H9 (cell line): Measurements from ENCODE around the gene KIAA1671. TPM values are rescaled to one million over a fixed set of nuclear protein-coding genes. Genes with fewer than 3 reads are reported as not detected.

Experiments used
- DNase-seq: peaks from one replicate; pipeline ENCODE4 v3.0.0-alpha.2; 2017
- H2AFZ ChIP-seq: one replicate; pipeline ENCODE4 v1.6.1; 2013; ENCODE audit warnings: mild to moderate bottlenecking, low read length, control low read depth, moderate library complexity
- H2AK5ac ChIP-seq: 2 replicates; pipeline ENCODE4 v1.6.1; 2013; ENCODE audit warnings: low read length, control low read depth, mixed read lengths; ENCODE audit not compliant: insufficient read length
- H2BK120ac ChIP-seq: one replicate; pipeline ENCODE4 v1.6.1; 2013; ENCODE audit warnings: low read depth, mild to moderate bottlenecking, low read length, control low read depth, inconsistent platforms; ENCODE audit not compliant: poor library complexity, severe bottlenecking
- H2BK12ac ChIP-seq: 2 replicates; pipeline ENCODE4 v1.6.1; 2013; ENCODE audit warnings: low read length, control low read depth, mixed read lengths, low read depth; ENCODE audit not compliant: insufficient read length
- H2BK15ac ChIP-seq: 2 replicates; pipeline ENCODE4 v1.6.1; 2013; ENCODE audit warnings: low read depth, low read length, control low read depth
- H2BK20ac ChIP-seq: one replicate; pipeline ENCODE4 v1.6.1; 2013; ENCODE audit warnings: low read depth, mild to moderate bottlenecking, low read length, control low read depth, inconsistent platforms; ENCODE audit not compliant: poor library complexity, severe bottlenecking
- H2BK5ac ChIP-seq: 2 replicates; pipeline ENCODE4 v1.6.1; 2013; ENCODE audit warnings: low read length, control low read depth, mixed read lengths; ENCODE audit not compliant: insufficient read length
- H3K14ac ChIP-seq: 2 replicates; pipeline ENCODE4 v1.6.1; 2013; ENCODE audit warnings: low read length, control low read depth; ENCODE audit not compliant: insufficient read depth
- H3K18ac ChIP-seq: 2 replicates; pipeline ENCODE4 v1.6.1; 2013; ENCODE audit warnings: low read depth, mild to moderate bottlenecking, mixed read lengths, low read length, control low read depth; ENCODE audit not compliant: insufficient read length
- H3K23ac ChIP-seq: 2 replicates; pipeline ENCODE4 v1.6.1; 2013; ENCODE audit warnings: low read length, control low read depth, mixed read lengths, low read depth; ENCODE audit not compliant: insufficient read length
- H3K23me2 ChIP-seq: 2 replicates; pipeline ENCODE4 v1.6.1; 2013; ENCODE audit warnings: low read depth, mild to moderate bottlenecking, mixed read lengths, low read length, control low read depth; ENCODE audit not compliant: insufficient read length, poor library complexity, severe bottlenecking
- H3K27ac ChIP-seq: 2 replicates; pipeline ENCODE4 v1.5.1; 2013; ENCODE audit warnings: low read length, control low read depth, mixed read lengths, low read depth; ENCODE audit not compliant: insufficient read length
- H3K27me3 ChIP-seq: 2 replicates; pipeline ENCODE4 v1.6.1; 2013; ENCODE audit warnings: low read length, control low read depth, inconsistent platforms; ENCODE audit not compliant: insufficient read depth
- H3K4ac ChIP-seq: 2 replicates; pipeline ENCODE4 v1.6.1; 2013; ENCODE audit warnings: low read depth, mild to moderate bottlenecking, control low read depth, inconsistent platforms, low read length, moderate library complexity
- H3K4me1 ChIP-seq: 2 replicates; pipeline ENCODE4 v1.6.1; 2013; ENCODE audit warnings: low read length, control low read depth, inconsistent platforms; ENCODE audit not compliant: insufficient read depth
- H3K4me2 ChIP-seq: 2 replicates; pipeline ENCODE4 v1.6.1; 2013; ENCODE audit warnings: low read length, control low read depth, mixed read lengths; ENCODE audit not compliant: insufficient read length, insufficient read depth
- H3K56ac ChIP-seq: 2 replicates; pipeline ENCODE4 v1.6.1; 2013; ENCODE audit warnings: low read depth, mild to moderate bottlenecking, mixed read lengths, low read length, control low read depth; ENCODE audit not compliant: insufficient read length
- H3K79me1 ChIP-seq: 2 replicates; pipeline ENCODE4 v1.6.1; 2013; ENCODE audit warnings: low read depth, mild to moderate bottlenecking, moderate library complexity, low read length, control low read depth, inconsistent platforms; ENCODE audit not compliant: insufficient read depth, poor library complexity, severe bottlenecking
- H3K79me2 ChIP-seq: 2 replicates; pipeline ENCODE4 v1.6.1; 2013; ENCODE audit warnings: low read length, control low read depth, inconsistent platforms; ENCODE audit not compliant: insufficient read depth
- H3K9ac ChIP-seq: 2 replicates; pipeline ENCODE4 v1.6.1; 2013; ENCODE audit warnings: low read length, control low read depth, mixed read lengths; ENCODE audit not compliant: insufficient read length; ENCODE audit errors: extremely low read depth
- H3K9me3 ChIP-seq: one replicate; pipeline ENCODE4 v1.6.1; 2013; ENCODE audit warnings: low read depth, low read length, inconsistent platforms; ENCODE audit not compliant: control insufficient read depth
- H3T11ph ChIP-seq: one replicate; pipeline ENCODE4 v1.6.1; 2013; ENCODE audit warnings: mild to moderate bottlenecking, low read length, control low read depth, inconsistent platforms
- H4K20me1 ChIP-seq: one replicate; pipeline ENCODE4 v1.6.1; 2013; ENCODE audit not compliant: control insufficient read depth, insufficient read length, insufficient read depth
- H4K5ac ChIP-seq: 2 replicates; pipeline ENCODE4 v1.6.1; 2013; ENCODE audit warnings: low read depth, mild to moderate bottlenecking, mixed read lengths, low read length, control low read depth; ENCODE audit not compliant: insufficient read length
- H4K8ac ChIP-seq: replicated peaks from 2 replicates; pipeline ENCODE4 v1.6.1; 2013; ENCODE audit warnings: low read length, control low read depth, mixed read lengths, low read depth; ENCODE audit not compliant: insufficient read length
- H4K91ac ChIP-seq: 2 replicates; pipeline ENCODE4 v1.6.1; 2013; ENCODE audit warnings: low read depth, mild to moderate bottlenecking, moderate library complexity, mixed read lengths, low read length, control low read depth; ENCODE audit not compliant: insufficient read length
- H3K27ac Mint-ChIP-seq, 3 experiments: 2 replicates in 2 of 3; 3 replicates in 1 of 3; pipeline ENCODE4 v1.8.0; 2020 to 2021; ENCODE audit warnings: mixed read lengths in 3 of 3, mild to moderate bottlenecking in 1 of 3, moderate library complexity in 1 of 3
- H3K27me3 Mint-ChIP-seq: 2 replicates; pipeline ENCODE4 v1.8.0; 2021; ENCODE audit warnings: low read depth, mild to moderate bottlenecking, moderate library complexity, mixed read lengths
- H3K36me3 Mint-ChIP-seq, 3 experiments: 2 replicates in 2 of 3; 3 replicates in 1 of 3; pipeline ENCODE4 v1.8.0; 2020 to 2021; ENCODE audit warnings: low read depth in 3 of 3, mixed read lengths in 3 of 3; ENCODE audit not compliant: insufficient read depth in 1 of 3
- H3K4me1 Mint-ChIP-seq, 2 experiments: 2 replicates each; pipeline ENCODE4 v1.8.0; 2020; ENCODE audit warnings: mixed read lengths in 2 of 2
- H3K4me3 Mint-ChIP-seq, 2 experiments: 2 replicates in 1 of 2; 3 replicates in 1 of 2; pipeline ENCODE4 v1.8.0; 2020 to 2021; ENCODE audit warnings: mild to moderate bottlenecking in 2 of 2, mixed read lengths in 2 of 2, moderate library complexity in 1 of 2
- H3K9me3 Mint-ChIP-seq, 2 experiments: 2 replicates in 1 of 2; 3 replicates in 1 of 2; pipeline ENCODE4 v1.8.0; 2020; ENCODE audit warnings: mild to moderate bottlenecking in 2 of 2, mixed read lengths in 2 of 2, moderate library complexity in 1 of 2
- WGBS: extraction: QIAGEN DNeasy Blood & Tissue Kit; methylation state at CpG from one replicate; pipeline ENCODE4 v1.1.7; 2013; ENCODE audit warnings: missing lambda C conversion rate, low lambda C conversion rate, mixed read lengths; ENCODE audit not compliant: insufficient read length; ENCODE audit errors: extremely low coverage; 5-methylcytosine and 5-hydroxymethylcytosine counted together
- total RNA-seq: library from RNA; stranded (reverse); gene quantifications from 2 replicates; pipeline ENCODE4 v1.2.1, GENCODE V29; 2021
- TF ChIP-seq, protein P1 (sequence below): fragments of 200-600 bp; sonication (generic); conservative IDR thresholded peaks from 3 replicates; pipeline ENCODE4 v1.8.0; 2021; ENCODE audit warnings: antibody characterized with exemption, mild to moderate bottlenecking

Gene KIAA1671
- total RNA-seq, 1 experiment from 2014 or later, result 22.6 TPM

DNA sequence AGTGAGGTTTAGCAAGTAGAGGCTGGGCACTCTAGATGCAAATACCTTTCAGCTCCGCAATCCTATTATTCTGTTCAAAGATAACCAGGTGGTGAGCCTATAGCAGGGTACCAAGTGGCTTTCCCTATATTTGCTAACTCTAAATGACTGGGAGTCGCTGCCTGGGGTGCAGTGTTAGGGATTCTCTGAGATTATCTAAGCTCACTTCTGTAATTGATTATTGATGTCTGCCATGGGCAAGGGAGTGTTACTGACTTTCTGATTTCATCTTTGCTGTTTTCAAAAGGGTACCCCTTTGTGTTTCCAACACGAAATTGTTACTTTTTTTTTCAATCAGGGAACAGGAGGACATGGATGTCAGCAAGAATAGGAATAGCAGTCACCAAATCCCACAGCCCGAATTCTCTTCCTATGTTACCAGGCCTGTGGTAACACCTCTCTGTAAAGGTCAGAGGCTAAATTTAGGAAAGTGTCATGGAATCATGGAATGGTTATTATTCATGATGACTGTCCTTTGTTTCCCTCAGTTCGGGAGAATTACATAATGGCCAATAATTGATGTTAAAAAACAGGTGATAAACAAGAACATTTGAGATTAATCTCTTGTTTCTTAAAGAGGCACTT, 184.5 kb downstream of the KIAA1671 start:
- Histone ChIP-seq H2BK5ac (no peak overlapping the region), H3K23ac (no peak overlapping the region), H4K5ac (no peak overlapping the region), H2BK15ac (no peak overlapping the region), H3K4me1 (0 out of 2 replicates have a peak, but pooled peaks cover 2% of the 10 kb centered on the region), H2BK120ac (no peak overlapping the region), H3K79me1 (no peaks in the 10 kb centered on the region), H2BK12ac (no peak overlapping the region), H4K8ac (no peak overlapping the region), H4K20me1 (no peaks in the 10 kb centered on the region), H3K4me2 (no peak overlapping the region), H2AFZ (no peak overlapping the region), H3K79me2 (no peaks in the 10 kb centered on the region), H3K23me2 (no peaks in the 10 kb centered on the region), H3K4ac (no peak overlapping the region), H2AK5ac (no peak overlapping the region), H3K56ac (no peak overlapping the region), H2BK20ac (no peak overlapping the region), H3K27ac (no peak overlapping the region), H3K27me3 (no peaks in the 10 kb centered on the region), H3K14ac (no peak overlapping the region), H3T11ph (no peak overlapping the region), H4K91ac (no peak overlapping the region), H3K18ac (no peak overlapping the region), H3K9ac (no peak overlapping the region), H3K9me3 (no peaks in the 10 kb centered on the region)
- H3K27me3 Mint-ChIP-seq, result no peaks in the 10 kb centered on the region
- H3K4me1 Mint-ChIP-seq, result peaks cover 16 to 20% of the 10 kb centered on the region in 2 experiments
- no peaks in the 10 kb centered on the region; a peak in 1 of 5 replicates for H3K9me3 Mint-ChIP-seq
- peaks cover 1 to 7% (median 5%) of the 10 kb centered on the region in 3 experiments; a peak in 3 of 7 replicates for H3K36me3 Mint-ChIP-seq
- no peak overlapping the region for H3K27ac Mint-ChIP-seq
- TF ChIP-seq, protein P1, sequence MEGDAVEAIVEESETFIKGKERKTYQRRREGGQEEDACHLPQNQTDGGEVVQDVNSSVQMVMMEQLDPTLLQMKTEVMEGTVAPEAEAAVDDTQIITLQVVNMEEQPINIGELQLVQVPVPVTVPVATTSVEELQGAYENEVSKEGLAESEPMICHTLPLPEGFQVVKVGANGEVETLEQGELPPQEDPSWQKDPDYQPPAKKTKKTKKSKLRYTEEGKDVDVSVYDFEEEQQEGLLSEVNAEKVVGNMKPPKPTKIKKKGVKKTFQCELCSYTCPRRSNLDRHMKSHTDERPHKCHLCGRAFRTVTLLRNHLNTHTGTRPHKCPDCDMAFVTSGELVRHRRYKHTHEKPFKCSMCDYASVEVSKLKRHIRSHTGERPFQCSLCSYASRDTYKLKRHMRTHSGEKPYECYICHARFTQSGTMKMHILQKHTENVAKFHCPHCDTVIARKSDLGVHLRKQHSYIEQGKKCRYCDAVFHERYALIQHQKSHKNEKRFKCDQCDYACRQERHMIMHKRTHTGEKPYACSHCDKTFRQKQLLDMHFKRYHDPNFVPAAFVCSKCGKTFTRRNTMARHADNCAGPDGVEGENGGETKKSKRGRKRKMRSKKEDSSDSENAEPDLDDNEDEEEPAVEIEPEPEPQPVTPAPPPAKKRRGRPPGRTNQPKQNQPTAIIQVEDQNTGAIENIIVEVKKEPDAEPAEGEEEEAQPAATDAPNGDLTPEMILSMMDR, result no peak
- no CpG with 5 or more reads among the region's 5 CpGs for WGBS
- no peak overlapping the region for H3K4me3 Mint-ChIP-seq
- no peak for DNase-seq
